Colonic mucosa (tissue), 4 donors: ENCODE data around the gene LITAFD. TPM values are rescaled to one million over a fixed set of nuclear protein-coding genes. Genes with fewer than 3 reads are reported as not detected.
"Not testable (repeated sequence)": the region's sequence is repeated elsewhere in the genome, so short reads cannot be mapped to it uniquely, and the experiment has no call there.

ENCODE experiments used
- DNase-seq: peaks from one replicate; pipeline ENCODE4 v3.0.0-alpha.2; 2020
- H3K27ac ChIP-seq: fragments of 200-600 bp; one replicate; pipeline ENCODE4 v1.8.0; 2021
- H3K27me3 ChIP-seq: fragments of 200-600 bp; one replicate; pipeline ENCODE4 v1.8.0; 2021
- H3K36me3 ChIP-seq: fragments of 200-600 bp; one replicate; pipeline ENCODE4 v1.8.0; 2021
- H3K4me1 ChIP-seq: fragments of 200-600 bp; one replicate; pipeline ENCODE4 v1.8.0; 2021; ENCODE audit warnings: mild to moderate bottlenecking
- H3K4me3 ChIP-seq: fragments of 200-600 bp; one replicate; pipeline ENCODE4 v1.8.0; 2021
- H3K9ac ChIP-seq, 2 donors: one replicate each; pipeline ENCODE4 v1.7.0; 2013; ENCODE audit warnings: control low read depth in 2 of 2, low read depth in 2 of 2, low read length in 2 of 2
- H3K9me3 ChIP-seq: fragments of 200-600 bp; one replicate; pipeline ENCODE4 v1.8.0; 2021
- CTCF ChIP-seq: fragments of 200-600 bp; IDR thresholded peaks from one replicate; pipeline ENCODE4 v1.8.0; 2022; ENCODE audit warnings: antibody characterized with exemption, mild to moderate bottlenecking
- intact Hi-C: fragments of 100-400 bp; cut with DNase I; formaldehyde crosslinking; loops from one replicate; pipeline ENCODE4 v1.14.1; 2022
- total RNA-seq, 2 donors: library from RNA; stranded (reverse); fragmentation: NEBNext Ultra II Directional in 1 of 2; extraction: Animal tissue kit (Norgen Biotek cat#: 25700) in 1 of 2; gene quantifications; one replicate each; pipeline ENCODE4 v1.2.1, GENCODE V29; 2021
- donor health status: healthy.
- donor health status: DM: no; HTN: no; CAD: no.
- donor health status: DM: no; HTN: no; CAD: no.

Gene LITAFD
- total RNA-seq, 2 donors from 2014 or later, result not detected

DNA sequence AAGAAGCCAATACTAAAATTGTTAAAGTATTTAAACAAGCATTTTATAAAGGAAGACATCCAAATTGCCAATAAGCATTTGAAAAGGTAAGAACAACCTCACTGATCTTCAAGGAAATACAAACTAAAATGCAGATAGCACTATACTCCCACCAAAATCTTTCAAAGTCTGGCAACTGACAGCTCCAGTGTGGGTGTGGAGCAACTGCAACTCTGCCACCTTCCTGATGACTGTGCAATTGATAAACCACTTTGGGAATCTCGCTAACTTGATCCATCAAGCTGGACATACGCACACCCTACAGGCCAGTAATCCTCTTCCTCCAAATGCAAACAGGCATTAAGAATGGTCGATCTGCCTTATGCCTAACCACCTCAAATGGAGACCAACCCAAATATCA, 31.9 kb downstream of the LITAFD start:
- intact Hi-C loops, result loop anchor here (5.0 kb wide), 1 partner anchor 93 kb away; no protein-coding TSS in a partner anchor
- H3K36me3 ChIP-seq, result peaks cover 11% of the 10 kb centered on the region
- peaks cover 7% of the 10 kb centered on the region for H3K4me1 ChIP-seq
- no peak for TF ChIP-seq CTCF
- H3K27me3 ChIP-seq, result no peaks in the 10 kb centered on the region
- no peak overlapping the region for H3K9ac ChIP-seq
- DNase-seq, result no peak
- H3K4me3 ChIP-seq, result no peak overlapping the region
- H3K27ac ChIP-seq, result no peak overlapping the region
- H3K9me3 ChIP-seq, result no peaks in the 10 kb centered on the region

- no peak for DNase-seq
- H3K36me3 ChIP-seq, result peaks cover 22% of the 10 kb centered on the region
These were observed 33.7 kb downstream of the LITAFD start for GRCh38 chr16:8915722-8916301.

DNA sequence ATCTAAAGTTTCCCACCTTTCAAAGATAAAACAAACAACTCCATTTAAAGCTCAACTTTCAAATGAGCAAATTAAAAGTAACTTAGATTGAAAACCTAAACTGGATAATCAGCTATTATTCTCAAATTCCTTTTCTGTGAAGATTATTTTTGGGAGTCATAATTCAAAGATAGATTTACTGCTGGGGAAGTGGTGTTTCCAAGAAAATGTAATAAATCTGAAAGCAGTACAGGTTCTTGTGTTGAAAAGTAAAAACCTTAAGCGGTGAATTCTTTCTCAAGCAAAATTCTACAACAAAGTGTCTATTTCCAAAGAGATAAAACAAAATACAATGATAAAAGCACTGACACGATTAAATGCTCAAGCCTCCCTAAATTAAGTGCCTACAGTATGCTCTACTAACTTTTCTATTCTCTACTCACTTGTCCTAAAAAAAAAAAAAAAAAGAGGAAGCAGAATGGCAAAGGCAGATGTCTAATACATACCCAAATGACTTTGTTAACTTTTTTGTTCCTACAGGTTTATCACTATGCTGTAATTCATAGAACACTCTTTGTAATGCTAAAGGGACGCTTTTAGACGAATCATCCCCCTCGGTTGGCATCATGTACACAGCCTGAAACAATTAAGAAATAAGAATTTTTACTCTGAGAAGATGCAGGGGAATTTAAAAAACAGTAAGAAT, 34.5 kb downstream of the LITAFD start:
- H3K4me1 ChIP-seq, result peaks cover 4% of the 10 kb centered on the region
- H3K9me3 ChIP-seq, result no peaks in the 10 kb centered on the region
- no peak overlapping the region for H3K27ac ChIP-seq
- no peak overlapping the region for H3K4me3 ChIP-seq
- H3K36me3 ChIP-seq, result peaks cover 25% of the 10 kb centered on the region
- intact Hi-C loops, result no loop called here
- no peak for DNase-seq
- no peak overlapping the region for H3K9ac ChIP-seq
- H3K27me3 ChIP-seq, result no peaks in the 10 kb centered on the region
- TF ChIP-seq CTCF, result no peak

More at GRCh38 chr16:8915722-8916301, 33.7 kb downstream of the LITAFD start:
- Histone ChIP-seq H3K9ac (no peak overlapping the region), H3K4me3 (no peak overlapping the region), H3K27ac (no peak overlapping the region), H3K27me3 (no peaks in the 10 kb centered on the region), H3K4me1 (peaks cover 7% of the 10 kb centered on the region), H3K9me3 (no peaks in the 10 kb centered on the region)
- TF ChIP-seq CTCF, result no peak
- intact Hi-C loops, result no loop called here

DNA sequence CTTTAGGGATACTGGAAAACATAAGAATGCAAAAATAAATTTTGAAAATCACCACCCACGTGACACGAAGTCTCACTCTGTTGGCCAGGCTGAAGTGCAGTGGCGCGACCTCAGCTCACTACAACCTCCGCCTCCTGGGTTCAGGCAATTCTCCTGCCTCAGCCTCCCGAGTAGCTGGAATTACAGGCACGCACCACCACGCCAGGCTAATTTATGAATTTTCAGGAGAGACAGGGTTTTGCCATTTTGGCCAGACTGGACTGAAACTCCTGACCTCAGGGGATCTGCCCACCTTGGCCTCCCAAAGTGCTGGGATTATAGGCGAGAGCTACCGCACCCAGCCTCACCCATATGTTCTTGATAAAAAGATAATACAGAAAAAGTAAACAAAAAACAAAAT, 35.2 kb downstream of the LITAFD start:
- H3K4me3 ChIP-seq, H3K27ac ChIP-seq, H3K27me3 ChIP-seq, H3K9ac ChIP-seq, DNase-seq, intact Hi-C loops, H3K9me3 ChIP-seq, H3K4me1 ChIP-seq: not testable (repeated sequence)
- H3K36me3 ChIP-seq, result peaks cover 25% of the 10 kb centered on the region

GRCh38 chr16:8919089-8919933, 37.2 kb downstream of the LITAFD start:
- Histone ChIP-seq H3K9me3 (no peaks in the 10 kb centered on the region), H3K4me1 (peaks cover 8% of the 10 kb centered on the region), H3K27me3 (no peaks in the 10 kb centered on the region), H3K9ac (no peak overlapping the region), H3K4me3 (no peak overlapping the region), H3K36me3 (peaks cover 25% of the 10 kb centered on the region), H3K27ac (no peak overlapping the region)
- no peak for TF ChIP-seq CTCF
- intact Hi-C loops, result no loop called here
- no peak for DNase-seq
